NB4 (cell line): Measurements from ENCODE around the gene APIP.

Experiments used
- DNase-seq: peaks from one replicate; pipeline ENCODE4 v3.0.0; 2010; ENCODE audit warnings: low read depth
- H3K4me3 ChIP-seq: one replicate; pipeline ENCODE4 v1.5.1; 2011; ENCODE audit warnings: mild to moderate bottlenecking, low read depth, low read length, moderate library complexity
- CTCF ChIP-seq: IDR thresholded peaks from one replicate; pipeline ENCODE4 v1.5.1; 2012; ENCODE audit warnings: low read depth, low read length
- MAX ChIP-seq: IDR thresholded peaks from 2 replicates; pipeline ENCODE4 v1.6.1; 2011; ENCODE audit warnings: low read depth, low read length
- MYC ChIP-seq: IDR thresholded peaks from 2 replicates; pipeline ENCODE4 v1.6.1; 2011; ENCODE audit warnings: low read depth, low read length
- POLR2A ChIP-seq: IDR thresholded peaks from 2 replicates; pipeline ENCODE4 v1.6.1; 2011; ENCODE audit warnings: mild to moderate bottlenecking; ENCODE audit not compliant: insufficient read length; ENCODE audit errors: extremely low read depth

The APIP gene

GRCh38 chr11:34940026-34940677 lies 24.0 kb upstream of the APIP start:
- no peak overlapping the region for H3K4me3 ChIP-seq
- DNase-seq, result no peak
- TF ChIP-seq MYC (no peak), MAX (no peak), CTCF (no peak), POLR2A (no peak)

GRCh38 chr11:34938611-34939010 lies 22.4 kb upstream of the APIP start:
- TF ChIP-seq POLR2A (no peak), MAX (no peak), MYC (no peak), CTCF (no peak)
- no peak for DNase-seq
- no peak overlapping the region for H3K4me3 ChIP-seq

- DNase-seq, result peak; percentile 24
- TF ChIP-seq CTCF (no peak), MAX (no peak), MYC (no peak), POLR2A (no peak)
- no peak overlapping the region for H3K4me3 ChIP-seq
Measured at GRCh38 chr11:34936945-34937629, 20.9 kb upstream of the APIP start.

- DNase-seq, result no peak
- no peak overlapping the region for H3K4me3 ChIP-seq
- TF ChIP-seq MYC, result no peak
- no peak for TF ChIP-seq CTCF
- TF ChIP-seq MAX, result no peak
- TF ChIP-seq POLR2A, result no peak
Measured at GRCh38 chr11:34929794-34930763, 13.9 kb upstream of the APIP start.

GRCh38 chr11:34928960-34929680 lies 12.9 kb upstream of the APIP start:
- DNase-seq, result peak; percentile 10
- H3K4me3 ChIP-seq, result no peak overlapping the region
- no peak for TF ChIP-seq MAX
- no peak for TF ChIP-seq MYC
- no peak for TF ChIP-seq POLR2A
- TF ChIP-seq CTCF, result no peak
